BLaER1 (cell line): ENCODE results near the gene MAD1L1.

ENCODE experiments used
- H3K27ac ChIP-seq: shearing (Covaris generic); formaldehyde crosslinking; 2 replicates; pipeline ENCODE4 v1.8.1; 2022
- H3K27me3 ChIP-seq: shearing (Covaris generic); formaldehyde crosslinking; 2 replicates; pipeline ENCODE4 v1.8.1; 2022
- H3K36me3 ChIP-seq: shearing (Covaris generic); formaldehyde crosslinking; 2 replicates; pipeline ENCODE4 v1.8.1; 2022
- H3K4me1 ChIP-seq: shearing (Covaris generic); formaldehyde crosslinking; 2 replicates; pipeline ENCODE4 v1.8.1; 2022
- H3K4me2 ChIP-seq: shearing (Covaris generic); formaldehyde crosslinking; 2 replicates; pipeline ENCODE4 v1.8.1; 2022
- H3K4me3 ChIP-seq: shearing (Covaris generic); formaldehyde crosslinking; 2 replicates; pipeline ENCODE4 v1.8.1; 2022
- H3K9ac ChIP-seq: shearing (Covaris generic); formaldehyde crosslinking; 2 replicates; pipeline ENCODE4 v1.8.1; 2022
- H3K9me3 ChIP-seq: shearing (Covaris generic); formaldehyde crosslinking; 2 replicates; pipeline ENCODE4 v1.8.1; 2022
- H4K20me1 ChIP-seq: shearing (Covaris generic); formaldehyde crosslinking; 2 replicates; pipeline ENCODE4 v1.8.1; 2022
- Cebpa-rat ChIP-seq: shearing (Covaris generic); IDR thresholded peaks from 2 replicates; pipeline ENCODE4 v1.8.1; 2022

Gene MAD1L1

GRCh38 chr7:1893451-1893850, 339.3 kb downstream of the MAD1L1 start:
- H3K4me1 ChIP-seq = peaks cover 40% of the 10 kb centered on the region
- no peak overlapping the region for H3K27ac ChIP-seq
- H3K9me3 ChIP-seq = peaks cover 5% of the 10 kb centered on the region; the same call in 1 of the 2 replicates
- H3K27me3 ChIP-seq = no peaks in the 10 kb centered on the region
- H3K36me3 ChIP-seq = peaks cover 91% of the 10 kb centered on the region
- no peak overlapping the region for H3K4me3 ChIP-seq
- no peak overlapping the region for H3K9ac ChIP-seq
- no peak overlapping the region for H3K4me2 ChIP-seq
- H4K20me1 ChIP-seq = peaks cover 100% of the 10 kb centered on the region
- TF ChIP-seq Cebpa-rat = no peak

DNA sequence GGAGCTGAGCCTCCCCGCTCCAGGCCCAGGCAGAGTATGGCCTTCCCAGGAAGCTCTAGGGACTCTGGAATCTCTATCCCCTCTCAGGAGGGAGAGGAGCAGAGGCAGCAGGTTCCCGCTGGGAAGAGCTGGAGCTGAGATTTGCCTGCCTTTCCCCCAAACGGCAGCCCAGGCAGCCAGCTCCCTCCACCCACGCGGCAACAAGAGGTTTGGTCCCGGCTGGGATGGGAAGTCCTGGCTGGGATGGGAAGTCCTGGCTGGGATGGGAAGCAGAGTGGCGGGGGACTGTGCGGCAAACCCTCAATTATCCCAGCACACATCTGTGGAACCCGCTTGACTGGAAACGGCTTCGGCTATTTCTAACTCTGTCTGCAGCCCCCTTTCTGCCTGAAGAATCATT, 339.7 kb downstream of the MAD1L1 start:
- TF ChIP-seq Cebpa-rat = no peak
- peaks cover 91% of the 10 kb centered on the region for H3K36me3 ChIP-seq

DNA sequence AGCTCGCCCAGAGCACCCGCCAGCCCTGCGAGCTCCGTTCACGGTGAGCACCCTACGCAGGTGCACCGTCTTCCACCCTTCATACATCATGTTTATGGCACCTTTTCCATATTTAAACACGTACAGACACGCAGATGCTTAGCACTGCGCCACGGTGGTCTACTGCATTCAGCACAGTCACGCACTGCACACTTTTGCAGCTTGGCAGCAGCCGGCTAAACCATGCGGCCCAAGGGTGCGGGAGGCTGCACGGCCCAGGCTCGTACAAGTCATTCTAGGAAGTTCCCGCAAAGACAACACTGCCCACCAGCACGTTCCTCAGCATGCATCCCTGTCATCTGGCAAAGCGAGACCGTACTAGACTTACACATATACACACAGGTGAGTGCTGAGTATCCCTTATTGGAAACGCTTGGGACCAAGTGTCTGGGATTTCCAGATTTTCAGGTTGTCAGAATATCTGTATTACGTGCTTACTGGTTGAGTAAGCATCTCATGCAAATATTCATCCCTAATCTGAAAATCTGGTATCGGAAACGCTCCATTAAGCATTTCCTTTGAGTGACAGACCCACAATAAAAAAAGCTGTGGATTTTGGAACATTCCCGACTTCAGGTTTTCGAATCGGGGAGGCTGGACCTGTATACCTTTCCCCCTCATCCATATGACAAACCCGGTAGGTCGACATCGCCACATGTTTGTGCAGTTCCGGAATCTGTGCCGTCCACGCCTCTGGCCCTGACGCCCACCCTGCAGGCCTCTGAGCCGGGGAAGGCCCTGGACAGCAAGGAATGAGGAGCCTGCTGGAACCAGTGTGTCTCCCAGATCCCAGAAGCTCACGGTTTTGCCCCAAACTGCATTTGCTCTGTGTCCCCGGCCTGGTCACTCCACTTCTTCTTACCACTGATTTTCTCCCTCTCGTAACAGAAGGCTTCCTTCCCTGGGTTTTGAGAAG, 340.5 kb downstream of the MAD1L1 start:
- Histone ChIP-seq H3K27ac (no peak overlapping the region), H3K9me3 (peaks cover 15% of the 10 kb centered on the region; the same call in 1 of the 2 replicates), H3K4me3 (no peak overlapping the region), H3K4me1 (peaks cover 28% of the 10 kb centered on the region), H3K36me3 (peaks cover 91% of the 10 kb centered on the region), H3K27me3 (no peaks in the 10 kb centered on the region), H3K4me2 (no peak overlapping the region), H3K9ac (0 out of 2 replicates have a peak overlapping the region, but pooled peaks have one; percentile 15), H4K20me1 (peaks cover 100% of the 10 kb centered on the region)
- TF ChIP-seq Cebpa-rat = no peak

More for the DNA sequence above, 339.7 kb downstream of the MAD1L1 start:
- no peak overlapping the region for H3K4me2 ChIP-seq
- H3K9ac ChIP-seq = 0 out of 2 replicates have a peak overlapping the region, but pooled peaks have one; percentile 15
- peaks cover 100% of the 10 kb centered on the region for H4K20me1 ChIP-seq
- H3K9me3 ChIP-seq = peaks cover 9% of the 10 kb centered on the region; the same call in 1 of the 2 replicates
- peaks cover 35% of the 10 kb centered on the region for H3K4me1 ChIP-seq
- no peaks in the 10 kb centered on the region for H3K27me3 ChIP-seq
- no peak overlapping the region for H3K27ac ChIP-seq
- no peak overlapping the region for H3K4me3 ChIP-seq

DNA sequence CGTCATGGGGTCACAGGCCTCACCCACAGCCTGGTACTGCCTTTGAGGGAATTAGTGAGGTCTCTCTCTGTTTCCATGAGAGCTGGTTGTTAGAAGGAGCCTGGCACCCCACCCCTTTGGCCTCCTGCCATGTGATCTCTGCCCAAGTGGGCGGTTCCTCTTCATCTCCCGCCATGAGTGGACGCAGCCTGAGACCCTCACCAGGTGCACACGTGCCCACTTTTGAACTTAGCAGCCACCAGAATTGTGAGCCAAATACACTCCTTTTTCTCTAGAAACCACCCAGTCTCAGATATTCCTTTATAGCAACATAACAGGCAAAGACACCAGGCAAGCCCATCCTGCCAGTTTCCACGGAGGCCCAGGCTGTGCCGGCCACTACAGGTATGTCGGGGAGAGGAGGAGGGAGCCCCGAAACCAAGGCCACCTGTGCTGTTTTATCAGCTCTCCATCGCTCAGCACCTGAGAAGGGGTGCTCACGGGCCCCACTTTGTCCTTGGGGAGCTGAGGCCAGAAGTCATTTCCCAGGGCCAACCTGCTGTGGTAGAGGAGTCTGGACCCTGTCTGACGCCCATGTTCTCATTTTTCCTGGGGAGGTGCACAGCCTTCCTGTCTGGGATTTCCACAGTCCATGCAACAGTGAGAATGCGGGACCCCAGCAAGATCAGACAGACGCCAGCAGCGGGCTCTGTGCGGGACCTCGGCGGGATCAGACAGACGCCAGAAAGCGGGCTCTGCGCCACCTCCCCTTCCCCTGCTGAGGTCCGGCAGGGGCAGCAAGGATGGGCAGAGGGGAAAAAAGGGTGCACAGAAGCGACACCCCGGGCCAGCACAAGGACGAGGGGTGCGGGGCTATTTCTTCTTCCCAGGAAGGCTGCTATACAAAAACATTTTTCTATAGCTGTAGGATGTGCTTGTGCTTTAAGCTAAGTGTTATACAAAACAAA, 342.2 kb downstream of the MAD1L1 start:
- Histone ChIP-seq H3K27ac (no peak overlapping the region), H4K20me1 (peaks cover 100% of the 10 kb centered on the region), H3K4me1 (peaks cover 11% of the 10 kb centered on the region), H3K4me2 (no peak overlapping the region), H3K4me3 (no peak overlapping the region), H3K9me3 (peaks cover 15% of the 10 kb centered on the region; the same call in 1 of the 2 replicates), H3K9ac (no peak overlapping the region), H3K36me3 (peaks cover 96% of the 10 kb centered on the region), H3K27me3 (no peaks in the 10 kb centered on the region)
- TF ChIP-seq Cebpa-rat = no peak

DNA sequence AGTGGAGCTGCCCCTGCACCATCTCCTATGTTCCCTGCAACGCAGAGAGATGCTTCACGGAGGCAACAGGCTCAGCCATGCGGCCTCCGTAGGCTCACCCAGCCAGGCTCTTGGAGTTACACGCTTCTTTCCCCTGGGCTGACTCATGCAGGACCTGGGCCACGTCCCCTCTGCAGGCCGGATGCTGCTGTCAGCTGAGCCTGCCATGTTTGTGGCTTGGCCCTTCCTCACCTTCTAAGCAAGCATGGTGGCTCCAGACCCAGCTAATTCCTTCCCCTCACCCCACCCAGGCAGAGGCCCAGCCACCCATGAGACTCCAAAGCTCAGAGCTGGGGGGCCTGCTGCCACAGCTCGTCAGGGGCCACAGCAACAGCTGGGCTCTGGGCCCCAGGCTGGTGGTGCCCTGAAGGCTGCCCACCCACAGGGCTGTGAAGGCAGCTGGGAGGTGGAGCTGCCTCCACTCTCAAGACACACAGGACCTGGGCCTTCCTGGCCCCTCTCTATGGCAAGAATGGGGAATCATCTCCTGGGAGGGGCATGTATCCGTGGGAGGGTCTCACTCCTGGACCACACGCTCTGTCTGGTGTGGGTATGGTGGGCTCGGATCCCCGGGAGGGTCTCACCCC, 343.1 kb downstream of the MAD1L1 start:
- Histone ChIP-seq H4K20me1 (peaks cover 100% of the 10 kb centered on the region), H3K4me3 (no peak overlapping the region), H3K9ac (no peak overlapping the region), H3K27ac (no peak overlapping the region), H3K4me1 (0 out of 2 replicates have a peak, but pooled peaks cover 2% of the 10 kb centered on the region), H3K9me3 (peaks cover 15% of the 10 kb centered on the region; the same call in 1 of the 2 replicates), H3K27me3 (no peaks in the 10 kb centered on the region), H3K4me2 (no peak overlapping the region), H3K36me3 (peaks cover 96% of the 10 kb centered on the region)
- TF ChIP-seq Cebpa-rat = no peak

DNA sequence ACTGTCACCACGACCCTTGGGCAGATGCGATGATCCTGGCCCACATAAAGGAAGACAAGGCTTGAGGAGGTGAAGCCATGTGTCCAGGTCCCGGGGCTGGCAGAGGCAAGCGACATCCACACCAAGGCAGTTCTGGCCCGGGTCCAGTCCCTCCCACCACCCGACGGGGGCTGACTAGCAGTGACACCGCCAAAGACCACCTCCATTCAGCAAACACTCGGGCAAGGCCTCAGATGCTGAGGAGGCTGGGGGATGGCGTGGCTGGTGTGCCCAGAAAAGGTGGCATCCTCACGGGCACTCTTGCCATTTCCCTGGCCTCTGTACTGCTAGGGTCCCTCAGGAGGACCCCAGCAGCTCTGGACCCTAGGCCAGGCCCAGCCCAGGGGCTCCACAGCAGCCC, 343.7 kb downstream of the MAD1L1 start:
- Histone ChIP-seq H3K4me2 (no peak overlapping the region), H3K4me3 (no peak overlapping the region), H4K20me1 (peaks cover 100% of the 10 kb centered on the region), H3K36me3 (peaks cover 96% of the 10 kb centered on the region), H3K27me3 (no peaks in the 10 kb centered on the region), H3K9ac (no peak overlapping the region), H3K9me3 (peaks cover 15% of the 10 kb centered on the region; the same call in 1 of the 2 replicates), H3K4me1 (no peaks in the 10 kb centered on the region), H3K27ac (no peak overlapping the region)
- TF ChIP-seq Cebpa-rat = no peak

- Histone ChIP-seq H3K27me3 (no peaks in the 10 kb centered on the region), H3K36me3 (peaks cover 96% of the 10 kb centered on the region), H3K4me3 (no peak overlapping the region), H3K9ac (no peak overlapping the region), H3K4me2 (no peak overlapping the region), H4K20me1 (peaks cover 100% of the 10 kb centered on the region), H3K4me1 (no peaks in the 10 kb centered on the region), H3K9me3 (peaks cover 15% of the 10 kb centered on the region; the same call in 1 of the 2 replicates), H3K27ac (no peak overlapping the region)
- TF ChIP-seq Cebpa-rat = no peak
Observed at GRCh38 chr7:1888425-1888824, 344.3 kb downstream of the MAD1L1 start.

GRCh38 chr7:1887251-1887650, 345.5 kb downstream of the MAD1L1 start:
- Histone ChIP-seq H3K9ac (no peak overlapping the region), H3K27me3 (no peaks in the 10 kb centered on the region), H3K9me3 (peaks cover 15% of the 10 kb centered on the region; the same call in 1 of the 2 replicates), H3K27ac (no peak overlapping the region), H3K4me1 (0 out of 2 replicates have a peak, but pooled peaks cover 5% of the 10 kb centered on the region), H3K4me3 (no peak overlapping the region), H3K4me2 (no peak overlapping the region), H4K20me1 (peaks cover 100% of the 10 kb centered on the region), H3K36me3 (peaks cover 95% of the 10 kb centered on the region)
- no peak for TF ChIP-seq Cebpa-rat
